Esophagus muscularis mucosa (tissue), 4 donors: ENCODE measurements around the gene GPSM1.

Experiments used
- CTCF ChIP-seq, 3 experiments: fragments of 200-600 bp in 2 of 3; fragments of 450-650 bp in 1 of 3; sonication (generic) in 2 of 3; IDR thresholded peaks; one replicate each; pipeline ENCODE4 v1.5.1; 2017 to 2019; ENCODE audit warnings: antibody characterized with exemption in 3 of 3, mild to moderate bottlenecking in 2 of 3, moderate library complexity in 1 of 3
- EP300 ChIP-seq: sonication (generic); formaldehyde crosslinking; IDR thresholded peaks from one replicate; pipeline ENCODE4 v1.6.1; 2017; ENCODE audit warnings: antibody characterized with exemption
- POLR2A ChIP-seq: fragments of 450-650 bp; IDR thresholded peaks from one replicate; pipeline ENCODE4 v1.6.1; 2017; ENCODE audit warnings: antibody characterized with exemption, moderate library complexity, mild to moderate bottlenecking, low read depth
- POLR2AphosphoS5 ChIP-seq, 2 donors: sonication (generic); formaldehyde crosslinking; IDR thresholded peaks; one replicate each; pipeline ENCODE4 v1.6.1; 2017; ENCODE audit warnings: antibody characterized with exemption in 2 of 2

GRCh38 chr9:136306211-136307208 is 20.8 kb upstream of the GPSM1 start:
- TF ChIP-seq POLR2AphosphoS5 (IDR thresholded peaks at IDR 0.05) (no peak), CTCF (IDR thresholded peaks at IDR 0.05) (no peak), POLR2A (no peak), EP300 (no peak)
